WTC11 (cell line): ENCODE results near the gene ANK2.

ENCODE experiments used
- E2F1 ChIP-seq: sonication (generic); formaldehyde crosslinking; IDR thresholded peaks from 2 replicates; pipeline ENCODE4 v1.8.0; 2022; ENCODE audit warnings: mild to moderate bottlenecking, missing genetic modification reagents
- GRHL2 ChIP-seq: fragments of 250-450 bp; sonication (Bioruptor Pico); IDR thresholded peaks from 2 replicates; pipeline ENCODE4 v1.8.0; 2022; ENCODE audit warnings: mild to moderate bottlenecking, moderate library complexity; ENCODE audit not compliant: insufficient replicate concordance, severe bottlenecking
- NFE2L1 ChIP-seq: sonication (generic); formaldehyde crosslinking; IDR thresholded peaks from 2 replicates; pipeline ENCODE4 v1.8.1; 2023; ENCODE audit warnings: missing genetic modification reagents
- TF ChIP-seq, protein P1 (sequence below): fragments of 200-600 bp; IDR thresholded peaks from 2 replicates; pipeline ENCODE4 v1.8.0; 2022; ENCODE audit warnings: antibody characterized with exemption

- no peak for TF ChIP-seq GRHL2
- TF ChIP-seq NFE2L1 (CRISPR knock-in tag), result no peak
- TF ChIP-seq E2F1, result no peak
- TF ChIP-seq, protein P1, sequence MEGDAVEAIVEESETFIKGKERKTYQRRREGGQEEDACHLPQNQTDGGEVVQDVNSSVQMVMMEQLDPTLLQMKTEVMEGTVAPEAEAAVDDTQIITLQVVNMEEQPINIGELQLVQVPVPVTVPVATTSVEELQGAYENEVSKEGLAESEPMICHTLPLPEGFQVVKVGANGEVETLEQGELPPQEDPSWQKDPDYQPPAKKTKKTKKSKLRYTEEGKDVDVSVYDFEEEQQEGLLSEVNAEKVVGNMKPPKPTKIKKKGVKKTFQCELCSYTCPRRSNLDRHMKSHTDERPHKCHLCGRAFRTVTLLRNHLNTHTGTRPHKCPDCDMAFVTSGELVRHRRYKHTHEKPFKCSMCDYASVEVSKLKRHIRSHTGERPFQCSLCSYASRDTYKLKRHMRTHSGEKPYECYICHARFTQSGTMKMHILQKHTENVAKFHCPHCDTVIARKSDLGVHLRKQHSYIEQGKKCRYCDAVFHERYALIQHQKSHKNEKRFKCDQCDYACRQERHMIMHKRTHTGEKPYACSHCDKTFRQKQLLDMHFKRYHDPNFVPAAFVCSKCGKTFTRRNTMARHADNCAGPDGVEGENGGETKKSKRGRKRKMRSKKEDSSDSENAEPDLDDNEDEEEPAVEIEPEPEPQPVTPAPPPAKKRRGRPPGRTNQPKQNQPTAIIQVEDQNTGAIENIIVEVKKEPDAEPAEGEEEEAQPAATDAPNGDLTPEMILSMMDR, result no peak
Observed at GRCh38 chr4:113069212-113069892, 19.9 kb downstream of the ANK2 start.
